GM19468 (cell line): ENCODE measurements around the gene ZBTB18.

ENCODE experiments used
- ATAC-seq: cut with Tn5 transposase; IDR thresholded peaks from one replicate; pipeline ENCODE4 v1.9.1; 2021; ENCODE audit warnings: mild to moderate bottlenecking, moderate library complexity, moderate number of reproducible peaks; ENCODE audit not compliant: unreplicated experiment; ENCODE audit errors: extremely low read depth

The ZBTB18 gene

GRCh38 chr1:244102468-244102867, 51.4 kb downstream of the ZBTB18 start:
- no peak for ATAC-seq

- ATAC-seq, result no peak
Measured at GRCh38 chr1:244104309-244105060, 53.4 kb downstream of the ZBTB18 start.

- ATAC-seq, result no peak
Measured at GRCh38 chr1:244106176-244106575, 55.1 kb downstream of the ZBTB18 start.
